Mesenchymal stem cell (in vitro differentiated cells and primary cell): ENCODE data around the gene OR1J4. TPM values are rescaled to one million over a fixed set of nuclear protein-coding genes. Genes with fewer than 3 reads are reported as not detected.

ENCODE experiments used
- DNase-seq: peaks from one replicate; pipeline ENCODE4 v3.0.0-alpha.2; 2013
- H2AFZ ChIP-seq: one replicate; pipeline ENCODE4 v1.6.1; 2013; ENCODE audit warnings: low read depth, mild to moderate bottlenecking, control low read depth, inconsistent platforms, low read length, moderate library complexity
- H2AK5ac ChIP-seq: 2 replicates; pipeline ENCODE4 v1.6.1; 2013; ENCODE audit warnings: low read length, moderate library complexity, mild to moderate bottlenecking, inconsistent platforms; ENCODE audit not compliant: severe bottlenecking
- H2BK120ac ChIP-seq: one replicate; pipeline ENCODE4 v1.6.1; 2013; ENCODE audit warnings: low read depth, mild to moderate bottlenecking, inconsistent platforms, low read length, moderate library complexity
- H2BK12ac ChIP-seq, 2 experiments: one replicate each; pipeline ENCODE4 v1.6.1; 2013; ENCODE audit warnings: inconsistent platforms in 2 of 2, low read length in 2 of 2, mild to moderate bottlenecking in 2 of 2, moderate library complexity in 2 of 2, control low read depth in 1 of 2
- H2BK15ac ChIP-seq: one replicate; pipeline ENCODE4 v1.6.1; 2013; ENCODE audit warnings: mild to moderate bottlenecking, low read depth, inconsistent platforms; ENCODE audit not compliant: poor library complexity, severe bottlenecking
- H2BK5ac ChIP-seq: 2 replicates; pipeline ENCODE4 v1.6.1; 2013; ENCODE audit warnings: low read depth, mild to moderate bottlenecking, low read length, control low read depth, inconsistent platforms; ENCODE audit not compliant: poor library complexity, severe bottlenecking
- H3K14ac ChIP-seq, 2 experiments: one replicate each; pipeline ENCODE4 v1.6.1; 2013; ENCODE audit warnings: inconsistent platforms in 2 of 2, low read length in 2 of 2, control low read depth in 1 of 2, mild to moderate bottlenecking in 1 of 2, moderate library complexity in 1 of 2
- H3K18ac ChIP-seq, 2 experiments: one replicate each; pipeline ENCODE4 v1.6.1; 2013; ENCODE audit warnings: inconsistent platforms in 2 of 2, low read length in 2 of 2, control low read depth in 1 of 2, low read depth in 1 of 2, mild to moderate bottlenecking in 1 of 2
- H3K23ac ChIP-seq, 2 experiments: one replicate each; pipeline ENCODE4 v1.6.1; 2013; ENCODE audit warnings: inconsistent platforms in 2 of 2, low read length in 2 of 2, mild to moderate bottlenecking in 2 of 2, moderate library complexity in 2 of 2, control low read depth in 1 of 2
- H3K27ac ChIP-seq: 2 replicates; pipeline ENCODE4 v1.5.1; 2013; ENCODE audit warnings: mild to moderate bottlenecking, moderate library complexity, low read length, control low read depth, inconsistent platforms; ENCODE audit not compliant: poor library complexity, severe bottlenecking
- H3K27me3 ChIP-seq, 2 experiments: 2 replicates each; pipeline versions ENCODE4 v1.6.1 to v1.7.0; 2013; ENCODE audit warnings: low read length in 2 of 2, mild to moderate bottlenecking in 2 of 2, moderate library complexity in 2 of 2, control low read depth in 1 of 2, inconsistent platforms in 1 of 2; ENCODE audit not compliant: control insufficient read depth in 1 of 2, insufficient read depth in 1 of 2
- H3K36me3 ChIP-seq, 2 experiments: 2 replicates each; pipeline versions ENCODE4 v1.6.1 to v1.7.0; 2013; ENCODE audit warnings: low read length in 2 of 2, control low read depth in 1 of 2, inconsistent platforms in 1 of 2, low read depth in 1 of 2, mild to moderate bottlenecking in 1 of 2; ENCODE audit not compliant: insufficient read depth in 2 of 2, control insufficient read depth in 1 of 2
- H3K4ac ChIP-seq, 2 experiments: one replicate each; pipeline ENCODE4 v1.6.1; 2013; ENCODE audit warnings: inconsistent platforms in 2 of 2, low read length in 2 of 2, mild to moderate bottlenecking in 2 of 2, moderate library complexity in 2 of 2, control low read depth in 1 of 2, low read depth in 1 of 2
- H3K4me1 ChIP-seq: 2 replicates; pipeline ENCODE4 v1.6.1; 2013; ENCODE audit warnings: low read depth, low read length, control low read depth; ENCODE audit not compliant: control insufficient read depth, insufficient read depth
- H3K4me2 ChIP-seq: 2 replicates; pipeline ENCODE4 v1.6.1; 2013; ENCODE audit warnings: low read length, mild to moderate bottlenecking, inconsistent platforms; ENCODE audit not compliant: poor library complexity, severe bottlenecking
- H3K4me3 ChIP-seq, 2 experiments: 2 replicates each; pipeline versions ENCODE4 v1.5.1 to v1.7.0; 2013; ENCODE audit warnings: low read length in 2 of 2, mild to moderate bottlenecking in 2 of 2, control low read depth in 1 of 2, low read depth in 1 of 2; ENCODE audit not compliant: insufficient read depth in 1 of 2
- H3K79me1 ChIP-seq: replicated peaks from 2 replicates; pipeline ENCODE4 v1.6.1; 2013; ENCODE audit warnings: mild to moderate bottlenecking, control low read depth, low read length, inconsistent platforms; ENCODE audit not compliant: poor library complexity, severe bottlenecking
- H3K9ac ChIP-seq: 2 replicates; pipeline ENCODE4 v1.7.0; 2013; ENCODE audit warnings: mild to moderate bottlenecking, low read length, moderate library complexity
- H3K9me3 ChIP-seq: 2 replicates; pipeline ENCODE4 v1.7.0; 2013; ENCODE audit warnings: mild to moderate bottlenecking, low read length; ENCODE audit not compliant: control insufficient read depth
- H4K8ac ChIP-seq: one replicate; pipeline ENCODE4 v1.6.1; 2013; ENCODE audit warnings: inconsistent platforms, mild to moderate bottlenecking, low read length, moderate library complexity
- H4K91ac ChIP-seq: one replicate; pipeline ENCODE4 v1.6.1; 2013; ENCODE audit warnings: mild to moderate bottlenecking, low read length, inconsistent platforms
- WGBS: methylation state at CpG from one replicate; pipeline ENCODE4 v1.1.7; 2013; ENCODE audit warnings: mixed read lengths; 5-methylcytosine and 5-hydroxymethylcytosine counted together
- polyA plus RNA-seq, 2 experiments: library from polyadenylated mRNA; stranded (reverse); fragments of 200-250 nt; gene quantifications; one replicate each; pipeline ENCODE4 v1.2.3, GENCODE V29; 2013

OR1J4 gene, protein sequence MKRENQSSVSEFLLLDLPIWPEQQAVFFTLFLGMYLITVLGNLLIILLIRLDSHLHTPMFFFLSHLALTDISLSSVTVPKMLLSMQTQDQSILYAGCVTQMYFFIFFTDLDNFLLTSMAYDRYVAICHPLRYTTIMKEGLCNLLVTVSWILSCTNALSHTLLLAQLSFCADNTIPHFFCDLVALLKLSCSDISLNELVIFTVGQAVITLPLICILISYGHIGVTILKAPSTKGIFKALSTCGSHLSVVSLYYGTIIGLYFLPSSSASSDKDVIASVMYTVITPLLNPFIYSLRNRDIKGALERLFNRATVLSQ
- not detected for polyA plus RNA-seq (2013, experiment 1 of 2)
- not detected for polyA plus RNA-seq (2013, experiment 2 of 2)

DNA sequence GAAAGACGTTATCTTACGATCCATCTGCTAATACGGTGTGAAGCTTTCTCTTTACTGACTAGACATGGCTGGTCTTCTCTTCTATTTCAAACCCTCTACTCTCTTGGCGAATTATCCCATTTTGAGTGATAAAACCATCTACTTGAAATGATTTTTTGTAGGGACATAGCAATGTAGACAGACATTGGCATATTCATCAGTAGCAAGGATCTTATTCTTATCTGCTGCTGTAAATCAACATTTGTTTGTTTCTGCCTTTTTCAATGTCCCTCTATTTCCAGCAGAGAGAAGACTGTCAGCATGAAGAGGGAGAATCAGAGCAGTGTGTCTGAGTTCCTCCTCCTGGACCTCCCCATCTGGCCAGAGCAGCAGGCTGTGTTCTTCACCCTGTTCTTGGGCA, at the start of gene OR1J4:
OR1J4 (plus strand) TSS at position 301 of the 400 bp plus-strand sequence; CDS start at position 301, 0 bp downstream.
- Histone ChIP-seq H3K27me3 (peaks cover 0 to 22% of the 10 kb centered on the region in 2 experiments), H3K36me3 (peaks cover 0 to 10% of the 10 kb centered on the region in 2 experiments), H3K9me3 (no peaks in the 10 kb centered on the region), H2BK15ac (no peak within 1 kb of the TSS), H3K4me2 (no peak within 1 kb of the TSS), H4K8ac (no peak within 1 kb of the TSS), H3K14ac (no peak within 1 kb of the TSS), H2BK120ac (no peak within 1 kb of the TSS), H3K27ac (no peak within 1 kb of the TSS), H2BK12ac (no peak within 1 kb of the TSS), H3K23ac (no peak within 1 kb of the TSS), H3K4ac (no peak within 1 kb of the TSS), H4K91ac (no peak within 1 kb of the TSS), H3K4me1 (no peaks in the 10 kb centered on the region), H3K9ac (no peak within 1 kb of the TSS), H2BK5ac (no peak within 1 kb of the TSS), H3K79me1 (no peaks in the 10 kb centered on the region), H3K4me3 (no peak within 1 kb of the TSS), H3K18ac (no peak within 1 kb of the TSS), H2AFZ (no peak within 1 kb of the TSS), H2AK5ac (no peak within 1 kb of the TSS)
- no peak for DNase-seq
- 78% methylated on average over 3 of the region's 4 CpGs for WGBS

DNA sequence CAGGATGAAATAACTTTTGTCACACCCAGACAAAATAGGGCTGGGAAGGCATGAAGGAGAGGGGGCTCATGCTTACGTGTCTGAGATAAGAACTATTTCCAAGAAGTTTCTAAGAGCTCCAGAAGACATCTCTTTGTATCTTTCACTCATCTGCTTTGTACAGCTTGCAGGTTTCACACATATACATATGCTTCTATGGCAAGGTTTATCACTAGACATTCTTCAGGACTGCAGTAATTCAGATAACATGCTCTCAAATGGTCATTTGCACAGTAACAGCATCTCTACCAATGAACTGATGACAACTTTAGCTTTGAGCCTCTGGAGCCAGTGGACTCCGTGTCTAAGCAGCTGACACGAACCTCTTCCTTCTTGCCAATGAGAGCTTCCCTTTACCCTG, 44.4 kb upstream of the OR1J4 start:
- Histone ChIP-seq H3K79me1 (no peaks in the 10 kb centered on the region), H2AFZ (no peak overlapping the region), H4K8ac (no peak overlapping the region), H2BK15ac (no peak overlapping the region), H3K4ac (no peak overlapping the region), H3K14ac (no peak overlapping the region), H3K27me3 (peaks cover 0 to 31% of the 10 kb centered on the region in 2 experiments), H3K18ac (no peak overlapping the region), H3K4me1 (no peaks in the 10 kb centered on the region), H2BK120ac (no peak overlapping the region), H3K9ac (no peak overlapping the region), H3K4me2 (no peak overlapping the region), H3K4me3 (no peak overlapping the region), H3K36me3 (no peaks in the 10 kb centered on the region), H3K23ac (no peak overlapping the region), H3K9me3 (no peaks in the 10 kb centered on the region), H4K91ac (no peak overlapping the region), H3K27ac (no peak overlapping the region), H2BK12ac (no peak overlapping the region), H2AK5ac (no peak overlapping the region), H2BK5ac (no peak overlapping the region)
- no peak for DNase-seq
- 63% methylated on average over 3 of the region's 3 CpGs for WGBS

DNA sequence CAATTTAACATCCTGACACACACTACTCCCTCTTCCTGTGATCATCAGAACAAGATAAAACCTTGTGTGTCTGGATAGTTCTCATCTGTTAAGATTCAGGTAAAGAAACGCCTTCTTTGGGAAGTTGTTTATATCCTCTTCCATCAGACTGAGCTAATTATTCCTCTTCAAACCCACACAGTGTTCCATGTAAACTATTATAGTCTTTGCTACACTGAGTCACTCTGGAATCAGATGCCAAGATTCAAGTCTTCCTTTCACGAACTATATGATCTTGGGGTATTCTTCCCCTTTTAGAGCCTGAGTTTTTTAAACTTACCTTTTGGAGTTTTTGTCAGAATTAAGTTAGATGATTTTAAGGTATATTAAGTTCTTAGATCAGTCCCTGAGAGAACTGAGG, 43.2 kb upstream of the OR1J4 start:
- Histone ChIP-seq H3K18ac (no peak overlapping the region), H3K27ac (no peak overlapping the region), H3K9ac (peak overlapping the region; percentile 48), H4K8ac (no peak overlapping the region), H3K4me3 (no peak overlapping the region), H3K4me1 (no peaks in the 10 kb centered on the region), H3K4ac (no peak overlapping the region), H3K27me3 (peaks cover 0 to 28% of the 10 kb centered on the region in 2 experiments), H2AK5ac (no peak overlapping the region), H3K14ac (no peak overlapping the region), H3K4me2 (no peak overlapping the region), H3K36me3 (no peaks in the 10 kb centered on the region), H2BK120ac (no peak overlapping the region), H2BK15ac (no peak overlapping the region), H2AFZ (no peak overlapping the region), H3K79me1 (no peaks in the 10 kb centered on the region), H3K23ac (no peak overlapping the region), H2BK5ac (no peak overlapping the region), H2BK12ac (no peak overlapping the region), H4K91ac (no peak overlapping the region), H3K9me3 (no peaks in the 10 kb centered on the region)
- no peak for DNase-seq
- WGBS = 72% methylated on average over 2 of the region's 2 CpGs

DNA sequence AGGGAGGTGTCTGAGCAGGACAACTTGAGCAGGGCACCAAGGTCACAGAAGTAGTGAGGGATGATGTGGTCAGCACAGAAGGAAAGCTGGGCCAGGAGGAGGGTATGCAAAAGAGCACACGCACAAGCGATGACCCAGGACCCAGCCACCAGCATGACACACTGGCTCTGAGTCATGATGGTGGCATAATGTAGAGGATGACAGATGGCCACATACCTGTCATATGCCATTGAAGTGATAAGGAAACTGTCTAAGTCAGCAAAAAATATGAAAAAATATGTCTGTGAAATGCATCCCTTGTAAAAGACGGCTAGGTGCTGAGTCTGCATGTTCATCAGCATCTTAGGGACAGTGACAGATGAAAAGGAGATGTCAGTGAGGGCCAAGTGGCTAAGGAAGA, 41.6 kb upstream of the OR1J4 start:
- Histone ChIP-seq H3K79me1 (no peaks in the 10 kb centered on the region), H3K18ac (no peak overlapping the region), H3K4me3 (no peak overlapping the region), H2BK5ac (no peak overlapping the region), H3K4me2 (no peak overlapping the region), H4K91ac (no peak overlapping the region), H3K4ac (no peak overlapping the region), H2AK5ac (no peak overlapping the region), H2AFZ (no peak overlapping the region), H3K9ac (no peak overlapping the region), H4K8ac (no peak overlapping the region), H3K23ac (no peak overlapping the region), H3K36me3 (no peaks in the 10 kb centered on the region), H3K4me1 (no peaks in the 10 kb centered on the region), H2BK15ac (no peak overlapping the region), H3K27ac (no peak overlapping the region), H3K9me3 (no peaks in the 10 kb centered on the region), H2BK12ac (no peak overlapping the region), H2BK120ac (no peak overlapping the region), H3K27me3 (peaks cover 0 to 22% of the 10 kb centered on the region in 2 experiments), H3K14ac (no peak overlapping the region)
- DNase-seq = no peak
- 77% methylated on average over 3 of the region's 3 CpGs for WGBS
